Jurkat, Clone E6-1 (cell line): ENCODE data around the gene CCBE1.
A peak's percentile ranks its signal among the peaks of the same experiment; 100 is the strongest.
"Not testable (repeated sequence)": the region's sequence is repeated elsewhere in the genome, so short reads cannot be mapped to it uniquely, and the experiment has no call there.

ENCODE experiments used
- DNase-seq: peaks from one replicate; pipeline ENCODE4 v3.0.0-alpha.2; 2011; ENCODE audit warnings: low read depth, low spot score
- H3K4me3 ChIP-seq: 2 replicates; pipeline ENCODE4 v1.5.1; 2011; ENCODE audit warnings: mild to moderate bottlenecking, low read length, control low read depth, moderate library complexity

The CCBE1 gene

DNA sequence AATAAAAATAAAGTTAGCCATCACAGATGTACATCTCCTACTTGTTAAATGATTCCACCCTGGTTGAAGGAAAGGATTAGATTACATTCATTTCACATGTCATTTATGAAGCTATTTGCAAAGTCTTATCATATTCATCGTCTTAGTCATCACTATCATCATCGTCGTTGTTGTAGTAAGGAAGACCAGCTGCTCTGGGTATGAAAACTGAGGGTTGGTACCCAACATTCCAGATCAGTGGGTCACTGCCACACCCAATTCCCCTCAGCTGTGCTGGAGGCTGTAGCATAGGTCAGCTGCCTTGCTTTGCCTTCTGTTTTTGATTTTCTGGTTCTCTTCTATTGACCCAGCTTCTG is 20.9 kb upstream of the CCBE1 start:
- no peak overlapping the region for H3K4me3 ChIP-seq
- DNase-seq: no peak

DNA sequence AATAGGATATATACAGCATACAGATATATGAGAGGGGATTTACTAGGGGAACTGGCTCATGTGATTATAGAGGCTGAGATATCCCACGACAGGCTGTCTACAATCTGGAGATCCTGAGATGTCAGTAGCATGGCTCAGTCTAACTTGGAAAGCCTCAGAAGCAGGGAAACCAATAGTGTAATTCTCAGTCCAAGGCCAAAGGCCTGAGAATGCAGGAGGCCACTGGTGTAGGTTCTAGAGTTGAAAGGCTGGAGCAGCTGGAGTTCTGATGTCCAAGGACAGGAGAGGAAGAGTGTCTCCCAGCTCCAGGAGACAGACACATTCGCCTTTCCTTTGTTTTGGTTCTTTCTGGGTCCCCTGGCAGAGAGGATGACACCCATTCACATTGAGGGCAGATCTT is 20.1 kb upstream of the CCBE1 start:
- DNase-seq: no peak

DNA sequence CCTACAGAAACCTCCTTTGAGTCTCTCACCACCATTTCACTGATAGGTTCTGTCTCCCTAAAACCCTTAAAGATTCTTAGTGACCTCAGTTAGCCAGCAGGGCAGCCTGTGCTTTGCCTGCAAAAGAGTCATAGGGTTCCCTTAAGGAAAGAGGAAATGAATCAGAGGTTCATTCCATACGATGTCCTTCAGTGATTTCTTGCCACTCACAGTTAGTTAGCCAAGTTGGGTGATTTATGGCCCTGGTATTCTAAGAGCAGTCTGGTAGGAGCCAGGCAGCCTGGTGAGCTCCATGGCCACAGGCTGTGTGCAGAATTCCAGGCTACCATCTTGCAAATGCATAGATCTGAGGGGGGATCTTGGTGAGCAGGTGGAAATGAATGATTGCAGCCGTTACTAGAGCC is 18.7 kb upstream of the CCBE1 start:
- no peak overlapping the region for H3K4me3 ChIP-seq

More for the DNA sequence above, 20.1 kb upstream of the CCBE1 start:
- H3K4me3 ChIP-seq: no peak overlapping the region

DNA sequence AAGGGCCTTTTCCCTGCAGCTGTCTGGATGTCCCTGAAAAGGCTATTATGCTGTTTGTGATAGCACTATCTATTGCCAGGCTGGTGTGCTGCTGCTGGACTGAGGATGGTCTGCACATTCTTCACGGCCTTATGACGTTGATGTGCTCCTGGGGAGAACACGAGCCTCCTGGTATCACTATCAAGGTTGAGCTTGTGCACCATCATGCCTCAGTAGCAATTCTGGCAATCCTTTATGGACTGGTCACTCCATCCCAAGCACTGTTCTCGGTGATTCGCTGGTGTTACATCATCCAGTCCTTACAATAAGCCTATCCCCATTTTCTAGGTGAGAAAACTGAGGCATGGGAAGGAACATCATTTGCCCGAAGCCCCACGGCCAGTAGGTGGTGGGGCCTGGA is 18.2 kb upstream of the CCBE1 start:
- no peak overlapping the region for H3K4me3 ChIP-seq
- DNase-seq: no peak

More for the DNA sequence above, 18.7 kb upstream of the CCBE1 start:
- no peak for DNase-seq

DNA sequence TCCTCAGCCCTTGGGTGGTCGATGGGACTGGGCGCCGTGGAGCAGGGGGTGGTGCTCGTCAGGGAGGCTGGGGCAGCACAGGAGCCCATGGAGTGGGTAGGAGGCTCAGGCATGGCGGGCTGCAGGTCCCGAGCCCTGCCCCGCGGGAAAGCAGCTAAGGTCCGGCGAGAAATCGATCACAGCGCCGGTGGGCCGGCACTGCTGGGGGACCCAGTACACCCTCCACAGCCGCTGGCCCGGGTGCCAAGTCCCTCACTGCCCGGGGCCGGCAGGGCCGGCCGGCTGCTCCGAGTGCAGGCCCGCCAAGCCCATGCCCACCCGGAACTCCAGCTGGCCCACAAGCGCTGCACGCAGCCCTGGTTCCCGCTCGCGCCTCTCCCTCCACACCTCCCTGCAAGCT is 16.9 kb upstream of the CCBE1 start:
- DNase-seq, H3K4me3 ChIP-seq: not testable (repeated sequence)

DNA sequence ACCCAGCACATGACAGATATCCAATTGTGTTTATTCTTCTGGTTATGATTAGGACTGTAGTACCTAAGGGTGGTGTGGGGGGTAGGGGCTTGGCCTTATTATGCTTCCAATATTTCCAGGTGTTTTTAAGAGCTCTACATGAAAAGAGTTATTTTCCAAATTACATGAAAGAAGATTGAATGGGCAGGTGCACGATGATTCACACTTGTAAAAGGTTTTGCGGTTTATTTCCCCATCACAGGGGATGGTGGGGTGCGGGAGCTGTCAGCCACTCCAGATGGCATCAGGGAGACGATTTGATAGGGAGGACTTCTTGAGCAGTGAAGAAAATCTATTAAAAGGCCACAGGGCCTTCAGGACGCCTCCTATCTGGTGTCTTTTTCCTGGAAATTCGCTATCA is 15.1 kb upstream of the CCBE1 start:
- DNase-seq: no peak
- H3K4me3 ChIP-seq: no peak overlapping the region

DNA sequence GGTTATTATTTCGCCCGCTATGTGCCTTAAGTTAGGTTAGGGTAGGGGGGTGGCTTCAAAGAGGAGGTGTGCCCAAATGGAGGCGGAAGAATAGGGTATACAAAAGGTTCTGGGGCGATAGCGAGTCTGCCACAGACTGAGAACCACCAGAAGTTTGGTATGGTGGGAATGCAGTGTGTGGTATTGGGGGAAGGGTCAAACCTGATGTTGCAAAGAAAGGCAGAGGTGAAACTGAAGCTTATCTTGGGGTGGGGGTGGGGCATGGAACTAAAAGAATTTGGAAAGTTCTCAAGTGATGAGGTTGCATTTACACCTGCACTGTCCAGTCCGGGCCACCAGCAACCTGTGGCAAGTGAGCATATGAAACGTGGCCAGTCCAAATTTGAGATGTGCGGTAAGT is 11.8 kb upstream of the CCBE1 start:
- H3K4me3 ChIP-seq: no peak overlapping the region
- DNase-seq: no peak

DNA sequence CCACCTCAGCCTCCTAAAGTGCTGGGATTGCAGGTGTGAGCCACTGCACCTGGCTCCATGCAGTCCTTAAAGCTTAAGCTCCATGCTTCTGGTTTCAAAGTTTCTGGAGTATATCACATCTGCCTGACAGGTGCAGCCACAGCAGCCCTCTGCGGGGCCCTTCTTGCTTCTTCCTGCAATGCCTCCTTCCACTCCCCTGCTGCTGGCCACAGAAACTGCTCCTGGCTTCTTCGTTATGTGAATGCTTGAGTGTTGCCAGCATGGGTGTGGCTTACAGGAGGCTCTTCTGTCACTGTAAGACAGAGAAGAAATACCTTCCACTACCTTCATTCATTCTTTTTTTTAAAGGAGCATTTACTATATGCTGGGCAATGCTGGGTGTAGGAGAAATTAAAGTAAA is 10.1 kb upstream of the CCBE1 start:
- DNase-seq: peak; percentile 28
- H3K4me3 ChIP-seq: no peak overlapping the region

DNA sequence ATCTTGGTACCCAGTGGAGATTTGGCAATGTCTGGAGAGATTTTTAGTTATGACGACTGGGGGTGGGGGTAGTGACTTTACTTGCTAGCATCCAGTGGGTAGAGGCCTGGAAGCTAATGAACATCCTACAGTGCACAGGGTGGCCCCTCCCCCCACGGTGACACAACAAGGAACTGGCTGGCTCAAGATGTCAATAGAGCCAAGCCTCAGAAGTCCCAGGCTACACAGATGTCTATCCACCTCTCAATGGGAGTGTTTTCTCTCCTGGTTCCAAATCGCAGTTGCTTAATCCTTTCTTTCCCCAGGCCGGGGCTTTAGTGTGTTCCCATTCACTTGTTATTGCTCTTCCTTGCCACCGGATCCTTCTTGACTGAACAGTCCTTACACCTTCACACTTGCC is 9.3 kb upstream of the CCBE1 start:
- no peak for DNase-seq
- H3K4me3 ChIP-seq: no peak overlapping the region

DNA sequence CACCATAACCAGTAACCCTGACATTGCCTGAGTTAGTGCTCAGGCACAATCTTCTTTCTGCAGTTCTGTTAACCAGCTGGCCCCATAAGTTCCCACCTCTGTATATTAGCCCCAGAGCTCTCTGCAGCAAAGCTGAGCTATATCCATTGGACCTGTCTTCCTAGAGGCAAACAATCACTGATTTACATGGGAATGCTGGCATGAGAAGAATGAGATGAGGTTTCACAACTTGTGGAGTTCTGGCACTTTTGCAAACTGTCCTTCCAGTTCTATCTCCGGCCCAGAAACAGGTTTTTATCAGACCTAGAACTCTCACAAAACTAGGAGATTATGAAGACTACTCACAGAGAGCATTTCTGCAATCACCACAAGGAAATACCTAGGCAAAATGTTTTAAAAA is 7.9 kb upstream of the CCBE1 start:
- H3K4me3 ChIP-seq: no peak overlapping the region
- no peak for DNase-seq

DNA sequence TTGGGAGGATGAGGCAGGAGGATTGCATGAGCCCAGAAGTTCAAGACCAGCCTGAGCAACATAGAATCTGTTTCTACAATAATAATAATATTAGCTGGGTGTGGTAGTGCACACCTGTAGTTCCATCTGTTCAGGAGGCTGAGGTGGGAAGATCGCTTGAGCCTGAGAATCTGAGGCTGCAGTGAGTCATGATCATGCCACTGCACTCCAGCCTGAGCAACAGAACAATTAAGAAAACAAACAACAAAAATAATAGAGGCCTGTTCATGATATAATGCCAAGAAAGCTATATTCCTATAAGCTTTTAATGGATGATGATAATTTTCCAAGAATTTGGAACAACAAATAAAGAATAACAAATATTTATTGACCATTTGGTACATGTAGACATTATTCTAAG is 6.9 kb upstream of the CCBE1 start:
- H3K4me3 ChIP-seq: no peak overlapping the region
- no peak for DNase-seq

DNA sequence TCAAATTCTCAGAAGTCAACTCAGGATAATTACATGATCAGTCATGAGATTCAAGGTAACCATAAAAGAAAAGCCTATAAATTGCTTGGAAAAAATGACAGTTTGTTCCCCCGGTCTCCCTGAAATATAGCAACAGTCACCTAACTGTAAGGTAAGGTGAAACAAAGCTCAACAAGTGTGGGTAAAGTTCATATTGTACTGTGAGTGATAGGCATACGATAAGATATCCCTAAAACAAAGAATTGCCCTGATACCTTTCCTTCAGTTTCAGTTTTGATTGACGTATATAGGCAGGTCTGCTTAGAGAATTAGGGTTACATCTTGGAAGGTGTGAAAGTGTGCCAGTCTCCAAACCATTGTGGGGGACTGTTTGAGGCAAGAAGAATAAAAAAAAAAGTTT is 4.0 kb upstream of the CCBE1 start:
- no peak for DNase-seq

DNA sequence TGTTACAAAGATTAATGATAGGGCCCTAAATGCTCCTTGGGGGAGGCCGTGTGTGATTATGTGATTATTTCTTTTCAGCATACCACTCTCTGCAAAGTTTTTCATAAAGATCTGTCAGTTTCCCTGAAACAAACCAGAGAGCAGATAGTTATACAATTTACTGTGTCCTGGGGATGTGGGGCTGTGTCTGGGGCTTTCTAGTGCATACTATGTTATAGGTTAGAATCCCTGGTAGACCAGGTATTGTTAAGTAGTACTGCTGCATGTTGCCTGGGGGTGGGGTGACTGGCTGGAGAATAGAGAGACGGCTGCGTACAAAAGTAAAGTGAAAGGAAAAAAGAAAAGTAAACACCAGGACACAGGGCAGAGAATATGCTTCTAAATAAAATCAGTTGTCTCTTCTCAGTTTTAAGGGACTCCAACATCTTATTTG is 3.3 kb upstream of the CCBE1 start:
- DNase-seq: no peak
- H3K4me3 ChIP-seq: no peak overlapping the region

More for the DNA sequence above, 4.0 kb upstream of the CCBE1 start:
- H3K4me3 ChIP-seq: no peak overlapping the region

DNA sequence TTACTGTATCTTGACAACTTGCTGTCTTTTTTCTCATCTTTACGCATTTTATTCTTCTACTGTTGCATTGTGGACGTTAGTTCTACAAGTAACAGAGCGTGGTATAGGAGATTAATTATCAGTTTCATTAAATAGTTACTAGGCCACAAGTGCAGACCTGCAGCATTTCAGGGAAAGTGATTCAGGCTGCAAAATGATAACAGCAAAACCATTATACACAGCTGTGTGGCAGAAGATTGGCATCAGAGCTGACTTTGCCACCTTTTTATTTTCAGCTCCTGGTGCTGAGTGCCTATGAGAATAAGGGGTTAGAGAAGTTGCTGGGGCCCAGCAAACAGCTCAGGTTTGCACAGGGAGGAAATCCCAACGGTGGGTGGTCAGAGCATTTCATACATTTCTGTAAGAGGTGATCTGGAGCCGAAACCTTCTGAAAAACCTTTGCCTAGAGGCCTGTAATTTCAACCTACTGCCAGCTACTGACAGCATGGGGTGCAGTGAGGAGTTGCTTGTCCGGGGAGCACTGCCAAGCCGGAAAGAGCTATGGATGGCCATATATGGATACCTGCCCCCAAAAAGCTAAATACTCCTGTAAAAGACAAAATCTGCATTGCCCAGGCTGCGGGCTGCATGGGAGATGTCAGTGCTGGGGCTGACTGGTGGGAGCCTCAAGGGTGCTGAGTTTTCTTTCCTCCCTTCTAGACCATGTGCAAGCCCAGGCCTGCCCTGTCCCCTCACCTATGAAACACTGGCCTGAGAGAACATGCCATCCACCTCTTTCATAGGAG is 2.7 kb upstream of the CCBE1 start:
- H3K4me3 ChIP-seq: no peak overlapping the region
- no peak for DNase-seq

DNA sequence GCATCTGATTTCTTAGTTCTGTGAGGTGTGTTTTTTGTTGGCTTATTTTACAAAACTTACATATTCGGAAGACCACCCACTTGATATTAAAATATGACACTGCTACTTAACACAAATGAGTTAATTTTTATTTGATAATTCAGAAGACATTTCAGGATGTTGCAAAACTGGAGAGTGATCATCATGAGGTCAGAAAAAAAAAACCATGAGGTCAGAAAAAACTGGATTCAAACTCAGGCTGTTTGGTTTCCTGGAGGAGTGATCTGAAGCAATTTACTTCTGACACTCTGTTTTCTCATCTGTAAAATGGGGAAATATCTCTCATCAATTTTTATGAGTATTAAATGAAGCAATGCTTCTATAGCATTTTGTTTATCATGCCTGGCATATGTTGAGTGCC is 1.8 kb upstream of the CCBE1 start:
- no peak for DNase-seq
- H3K4me3 ChIP-seq: no peak overlapping the region

DNA sequence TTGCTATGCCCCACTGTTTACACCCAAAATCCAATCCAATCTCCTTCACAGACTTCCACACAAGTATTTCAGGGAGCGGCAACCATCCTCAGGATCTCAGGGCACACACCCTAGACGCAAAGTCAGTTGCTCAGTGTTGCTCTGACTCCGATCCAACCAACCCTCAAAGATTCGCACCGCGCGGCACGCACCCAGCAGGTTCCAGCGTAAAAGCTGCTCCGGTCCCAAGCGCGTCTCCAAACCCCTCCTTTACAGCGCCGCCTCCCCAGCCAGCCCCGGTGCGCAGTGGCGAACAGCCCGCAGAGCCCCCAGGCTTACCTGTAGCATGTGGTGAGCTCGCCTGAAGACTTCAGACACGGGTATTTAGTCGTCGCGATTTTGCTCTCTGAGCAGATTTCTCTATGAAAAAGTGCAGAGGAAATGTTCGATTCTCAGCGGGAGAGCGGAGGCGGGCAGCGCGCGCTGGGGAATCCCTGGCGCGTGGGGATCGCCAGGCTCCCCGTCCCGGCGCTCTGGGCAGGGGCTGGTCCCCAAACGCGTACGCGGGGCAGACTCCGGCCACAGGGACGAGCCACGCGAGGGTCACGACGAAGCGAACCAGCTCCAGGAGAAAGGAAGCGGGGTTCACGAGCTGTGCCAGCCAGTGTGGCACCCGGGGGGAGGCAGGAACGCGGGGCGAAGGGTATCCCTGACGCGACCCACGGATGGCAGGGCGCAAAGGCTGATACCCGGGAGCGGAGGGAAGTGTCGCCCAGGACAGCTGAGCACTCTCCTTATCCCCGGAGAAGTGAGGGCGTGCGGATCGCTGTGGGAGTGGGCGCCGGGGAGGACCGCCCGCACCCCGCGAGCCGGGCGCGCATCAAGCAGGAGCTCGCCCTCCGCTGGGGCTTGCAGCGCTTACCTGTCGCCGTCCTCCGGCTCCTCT is 650 bp downstream of the CCBE1 start:
- DNase-seq: no peak
- H3K4me3 ChIP-seq: no peak overlapping the region

DNA sequence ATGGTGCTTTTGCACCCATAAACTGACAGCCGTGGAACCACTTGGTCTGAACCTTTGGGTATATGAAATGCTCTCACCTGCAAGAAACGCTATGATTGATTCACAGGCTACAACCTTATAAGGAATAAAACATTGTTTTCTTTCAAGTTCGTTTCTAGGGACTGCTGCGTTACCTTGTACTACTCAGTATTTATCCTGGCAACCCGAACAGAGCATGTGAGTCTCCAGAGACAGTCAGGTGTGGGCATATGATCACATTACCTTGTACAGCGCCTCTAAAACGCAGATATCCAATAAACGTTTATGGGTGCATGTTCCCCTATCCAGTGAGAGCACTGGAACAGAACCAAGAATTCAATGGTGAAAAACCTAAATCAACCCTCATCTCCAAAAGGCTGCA is 1.7 kb downstream of the CCBE1 start:
- DNase-seq: no peak
- no peak overlapping the region for H3K4me3 ChIP-seq

DNA sequence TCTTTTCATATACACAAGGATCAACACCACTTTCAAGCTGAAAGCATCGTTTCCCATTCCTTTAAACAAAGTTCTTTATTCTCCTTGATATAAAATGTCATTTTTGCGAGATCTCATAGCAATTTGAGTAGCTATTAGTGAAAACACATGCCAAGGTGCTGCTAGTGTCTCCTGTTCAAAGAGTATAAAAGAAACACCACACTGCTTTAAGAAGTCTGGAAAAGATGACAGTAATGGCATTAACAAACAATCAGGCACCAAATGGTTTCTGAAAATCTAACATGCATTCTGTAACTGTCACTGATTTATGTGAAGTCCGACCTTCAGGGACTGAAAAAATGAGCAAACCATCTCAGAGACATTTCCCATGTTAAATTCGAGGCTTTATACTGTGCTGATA is 2.4 kb downstream of the CCBE1 start:
- no peak overlapping the region for H3K4me3 ChIP-seq
- DNase-seq: no peak

DNA sequence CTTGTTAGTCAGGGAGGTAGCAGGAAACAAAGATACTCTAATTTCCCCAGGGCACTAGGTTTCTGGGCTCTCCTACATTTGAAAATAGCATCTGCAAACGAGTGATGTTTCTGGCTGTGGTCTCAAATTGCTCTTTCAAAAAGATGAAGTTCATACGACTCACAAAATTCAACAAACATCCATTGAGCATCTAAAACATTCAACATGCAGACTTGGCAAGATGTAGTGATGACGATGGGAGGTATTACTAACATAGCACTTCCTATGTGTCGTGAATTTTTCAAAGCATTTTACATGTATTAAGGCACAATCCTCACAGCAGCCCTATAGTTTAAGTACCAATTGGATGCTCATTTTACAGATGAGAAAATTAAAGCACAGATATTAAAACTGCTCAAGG is 5.2 kb downstream of the CCBE1 start:
- DNase-seq: no peak
- no peak overlapping the region for H3K4me3 ChIP-seq

DNA sequence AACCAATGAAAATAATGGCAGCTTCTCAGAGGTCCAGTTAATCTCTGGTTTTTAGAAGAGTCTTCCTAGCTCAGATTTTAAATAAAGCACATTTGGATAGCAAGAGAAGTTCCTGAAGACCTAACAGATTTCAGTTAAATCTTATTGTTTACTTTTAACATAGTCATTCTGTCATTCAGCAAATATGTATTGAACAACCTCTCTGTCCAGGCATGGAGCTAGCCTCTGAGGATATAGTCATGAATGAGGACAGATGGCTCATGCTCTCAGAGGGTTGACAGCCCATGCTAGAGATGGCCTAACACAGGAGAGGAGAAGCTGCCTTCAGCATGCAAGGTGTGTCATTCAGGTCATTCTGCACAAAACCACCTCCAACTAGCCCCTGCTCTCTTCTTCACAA is 6.2 kb downstream of the CCBE1 start:
- no peak for DNase-seq
- no peak overlapping the region for H3K4me3 ChIP-seq
